ENCODE measurements around the gene BPIFB6.

DNA sequence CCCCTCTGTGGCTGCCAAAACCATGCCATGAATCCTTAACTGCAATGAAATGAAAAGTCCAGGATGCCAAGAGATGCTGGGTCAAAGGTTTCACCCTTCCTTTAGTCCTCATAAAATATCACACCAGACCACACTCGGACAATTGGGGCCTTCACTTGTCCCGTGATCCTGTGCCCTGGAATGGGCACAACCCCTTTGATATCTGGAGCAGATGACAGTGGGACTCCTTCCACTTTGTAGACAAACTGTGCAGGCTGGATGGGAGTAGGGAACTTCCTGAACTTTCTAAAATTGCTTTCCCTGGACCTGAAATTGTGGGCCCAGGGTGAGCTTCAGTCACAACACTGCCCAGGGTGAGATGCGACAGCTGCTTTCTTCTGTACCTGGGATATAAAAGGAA lies 9.6 kb upstream of the BPIFB6 start:
- TF ChIP-seq, protein P1, sequence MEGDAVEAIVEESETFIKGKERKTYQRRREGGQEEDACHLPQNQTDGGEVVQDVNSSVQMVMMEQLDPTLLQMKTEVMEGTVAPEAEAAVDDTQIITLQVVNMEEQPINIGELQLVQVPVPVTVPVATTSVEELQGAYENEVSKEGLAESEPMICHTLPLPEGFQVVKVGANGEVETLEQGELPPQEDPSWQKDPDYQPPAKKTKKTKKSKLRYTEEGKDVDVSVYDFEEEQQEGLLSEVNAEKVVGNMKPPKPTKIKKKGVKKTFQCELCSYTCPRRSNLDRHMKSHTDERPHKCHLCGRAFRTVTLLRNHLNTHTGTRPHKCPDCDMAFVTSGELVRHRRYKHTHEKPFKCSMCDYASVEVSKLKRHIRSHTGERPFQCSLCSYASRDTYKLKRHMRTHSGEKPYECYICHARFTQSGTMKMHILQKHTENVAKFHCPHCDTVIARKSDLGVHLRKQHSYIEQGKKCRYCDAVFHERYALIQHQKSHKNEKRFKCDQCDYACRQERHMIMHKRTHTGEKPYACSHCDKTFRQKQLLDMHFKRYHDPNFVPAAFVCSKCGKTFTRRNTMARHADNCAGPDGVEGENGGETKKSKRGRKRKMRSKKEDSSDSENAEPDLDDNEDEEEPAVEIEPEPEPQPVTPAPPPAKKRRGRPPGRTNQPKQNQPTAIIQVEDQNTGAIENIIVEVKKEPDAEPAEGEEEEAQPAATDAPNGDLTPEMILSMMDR (IDR thresholded peaks at IDR 0.05): no peak
- TF ChIP-seq POLR2AphosphoS5 (IDR thresholded peaks at IDR 0.05) (no peak), POLR2A (IDR thresholded peaks at IDR 0.05) (no peak)
